GM12872 (cell line): ENCODE measurements around the gene CYP2E1.

Experiments
- CTCF ChIP-seq: IDR thresholded peaks from 3 replicates; pipeline ENCODE4 v1.5.1; 2011; ENCODE audit warnings: low read depth, mild to moderate bottlenecking, low read length, moderate library complexity; ENCODE audit not compliant: insufficient read depth

CYP2E1 gene

GRCh38 chr10:133497363-133497762 is 29.8 kb upstream of the CYP2E1 start:
- TF ChIP-seq CTCF, result peak; percentile 45

GRCh38 chr10:133509700-133510099 is 17.5 kb upstream of the CYP2E1 start:
- TF ChIP-seq CTCF, result no peak

GRCh38 chr10:133511408-133511807 is 15.8 kb upstream of the CYP2E1 start:
- no peak for TF ChIP-seq CTCF

GRCh38 chr10:133511907-133512528 is 15.1 kb upstream of the CYP2E1 start:
- TF ChIP-seq CTCF, result no peak

- no peak for TF ChIP-seq CTCF
Observed at GRCh38 chr10:133515471-133515870, 11.7 kb upstream of the CYP2E1 start.

- TF ChIP-seq CTCF, result no peak
Observed at GRCh38 chr10:133516057-133516456, 11.1 kb upstream of the CYP2E1 start.

- peak; percentile 89 for TF ChIP-seq CTCF
Observed at GRCh38 chr10:133520193-133520738, 6.9 kb upstream of the CYP2E1 start.
